Bone marrow (tissue), 2 donors: Measurements from ENCODE around the gene FEZF2.

ENCODE experiments used
- DNase-seq, 2 donors: peaks; one replicate each; lab custom pipeline; 2025; lab: John Stamatoyannopoulos, UW

FEZF2 gene

GRCh38 chr3:62373215-62373614 lies at the start of gene FEZF2:
Gene FEZF2, minus strand, starts transcription at chr3:62373550. Its CDS starts 682 bp downstream, at chr3:62372868.
- DNase-seq = no peak

GRCh38 chr3:62421207-62421606 lies 47.9 kb upstream of the FEZF2 start:
- DNase-seq = no peak

GRCh38 chr3:62416144-62416543 lies 42.8 kb upstream of the FEZF2 start:
- no peak for DNase-seq

- no peak for DNase-seq
Measured at GRCh38 chr3:62415312-62415801, 42.0 kb upstream of the FEZF2 start.

- no peak for DNase-seq
Measured at GRCh38 chr3:62414786-62415185, 41.4 kb upstream of the FEZF2 start.

- DNase-seq = no peak
Measured at GRCh38 chr3:62413687-62414086, 40.3 kb upstream of the FEZF2 start.

- no peak for DNase-seq
Measured at GRCh38 chr3:62406945-62407344, 33.6 kb upstream of the FEZF2 start.

GRCh38 chr3:62405566-62405965 lies 32.2 kb upstream of the FEZF2 start:
- no peak for DNase-seq

- DNase-seq = no peak
Measured at GRCh38 chr3:62405135-62405534, 31.8 kb upstream of the FEZF2 start.

GRCh38 chr3:62404321-62404720 lies 31.0 kb upstream of the FEZF2 start:
- DNase-seq = no peak

GRCh38 chr3:62403765-62404164 lies 30.4 kb upstream of the FEZF2 start:
- no peak for DNase-seq

GRCh38 chr3:62392626-62393292 lies 19.4 kb upstream of the FEZF2 start:
- no peak for DNase-seq

GRCh38 chr3:62387251-62387650 lies 13.9 kb upstream of the FEZF2 start:
- no peak for DNase-seq

- no peak for DNase-seq
Measured at GRCh38 chr3:62379321-62379798, 6.0 kb upstream of the FEZF2 start.

- no peak for DNase-seq
Measured at GRCh38 chr3:62378921-62379320, 5.6 kb upstream of the FEZF2 start.

GRCh38 chr3:62378311-62378789 lies 5.0 kb upstream of the FEZF2 start:
- DNase-seq = no peak

GRCh38 chr3:62376906-62377877 lies 3.8 kb upstream of the FEZF2 start:
- DNase-seq = no peak

- DNase-seq = no peak
Measured at GRCh38 chr3:62376454-62376720, 3.0 kb upstream of the FEZF2 start.

- no peak for DNase-seq
Measured at GRCh38 chr3:62375655-62376453, 2.5 kb upstream of the FEZF2 start.

GRCh38 chr3:62374341-62375218 lies 1.2 kb upstream of the FEZF2 start:
- no peak for DNase-seq

- no peak for DNase-seq
Measured at GRCh38 chr3:62373714-62374333, 474 bp upstream of the FEZF2 start.
